Activated CD4-positive, alpha-beta T cell treated with anti-CD3 and anti-CD28 coated beads, Interleukin-2, amount 50 U/mL, for 4 hours (primary cell): ENCODE data around the gene STRC.
"Not testable (repeated sequence)": the region's sequence is repeated elsewhere in the genome, so short reads cannot be mapped to it uniquely, and the experiment has no call there.

Source experiments
- DNase-seq, 2 experiments: peaks; one replicate each; pipeline ENCODE4 v3.0.0-alpha.2; 2020

The STRC gene

DNA sequence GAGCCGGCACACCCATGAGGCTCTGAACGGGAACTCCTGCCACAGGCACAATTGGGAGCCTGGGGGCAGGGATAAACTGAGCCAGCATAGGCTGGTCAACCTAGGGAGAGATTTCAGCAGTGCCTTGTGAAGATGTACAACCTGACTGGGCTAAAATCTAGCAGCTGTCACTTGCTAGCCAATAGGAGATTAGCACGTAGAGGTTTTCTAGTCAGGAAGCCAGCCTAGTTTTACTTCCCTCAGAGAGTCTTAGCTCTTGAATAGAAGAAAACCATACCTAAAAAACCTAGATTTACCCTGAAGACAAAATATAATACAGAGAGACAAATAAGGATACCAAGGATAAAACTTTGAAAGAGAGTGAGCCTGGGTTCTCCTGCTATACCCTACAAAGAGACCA, 55.8 kb downstream of the STRC start:
- DNase-seq, result not testable (repeated sequence)

DNA sequence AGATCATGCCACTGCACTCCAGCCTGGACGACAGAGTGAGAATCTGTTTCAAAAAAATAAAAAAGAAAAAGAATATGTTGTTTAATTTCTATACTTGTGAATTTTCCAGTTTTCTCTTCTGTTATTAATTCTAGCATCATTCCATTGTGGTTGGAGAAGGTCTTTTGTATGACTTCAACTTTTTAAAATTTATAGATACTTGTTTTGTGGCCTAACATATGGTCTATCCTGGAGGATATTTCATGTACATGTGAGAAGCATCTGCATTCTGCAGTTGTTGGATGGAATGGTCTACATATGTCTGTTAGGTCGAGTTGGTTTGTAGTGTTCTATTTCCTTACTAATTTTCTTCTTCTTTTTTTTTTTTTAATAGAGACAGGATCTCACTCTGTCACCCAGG, 65.6 kb downstream of the STRC start:
- DNase-seq, result no peak

DNA sequence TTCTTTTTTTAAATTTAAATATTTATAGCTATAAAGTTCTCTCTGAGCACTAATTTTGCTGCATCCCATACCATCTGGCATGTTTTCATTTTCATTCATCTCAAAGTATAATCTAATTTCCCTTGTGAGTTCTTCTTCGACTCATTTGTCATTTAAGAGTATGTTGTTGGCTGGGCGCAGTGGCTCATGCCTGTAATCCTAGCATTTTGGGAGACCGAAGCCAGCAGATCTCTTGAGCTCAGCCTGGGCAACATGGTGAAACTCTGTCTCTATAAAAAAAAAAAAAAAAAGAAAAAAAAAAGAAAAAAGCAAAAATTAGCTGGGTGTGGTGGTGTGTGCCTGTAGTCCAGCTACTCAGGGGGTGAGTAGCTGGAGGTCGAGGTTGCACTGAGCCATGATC, 66.3 kb downstream of the STRC start:
- no peak for DNase-seq

DNA sequence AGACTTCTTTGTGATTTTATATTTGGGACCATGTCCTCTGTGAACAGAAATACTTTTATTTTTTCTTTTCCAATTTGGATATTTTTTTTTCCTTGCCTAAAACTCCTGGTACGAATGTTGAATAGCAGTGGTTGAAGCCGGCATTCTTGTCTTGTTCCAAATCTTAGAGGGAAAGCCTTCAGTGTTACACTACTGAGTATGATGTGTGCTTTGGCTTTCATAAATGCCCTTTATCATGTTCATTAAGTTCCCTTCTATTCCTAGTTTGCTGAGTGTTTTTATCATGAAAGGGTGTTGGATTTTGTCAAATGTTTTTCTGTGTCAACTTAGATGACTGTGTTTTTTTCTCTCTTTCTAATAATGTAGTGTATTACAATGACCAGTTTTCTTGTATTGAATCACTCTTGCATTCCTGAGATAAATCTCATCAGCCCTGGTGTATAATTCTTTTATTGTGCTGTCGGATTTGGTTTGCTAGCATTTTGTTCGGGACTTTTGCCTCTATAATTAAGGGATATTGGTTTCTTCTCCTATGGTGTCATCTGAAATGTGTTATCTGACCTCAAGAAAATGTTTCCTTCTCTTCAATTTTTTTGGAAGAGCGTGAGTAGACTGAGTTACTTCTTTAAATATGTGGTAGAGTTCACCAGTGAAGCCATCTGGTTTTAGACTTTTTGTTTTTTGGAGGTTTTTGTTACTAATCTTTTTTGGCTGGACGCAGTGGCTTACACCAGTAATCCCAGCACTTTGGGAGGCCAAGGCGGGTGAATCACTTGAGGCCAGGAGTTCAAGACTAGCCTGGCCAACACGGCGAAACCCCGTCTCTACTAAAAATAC, 67.9 kb downstream of the STRC start:
- DNase-seq, result no peak
